HT1080 (cell line): ENCODE data around the gene ATXN7. TPM values are rescaled to one million over a fixed set of nuclear protein-coding genes. Genes with fewer than 3 reads are reported as not detected.
A peak's percentile ranks its signal among the peaks of the same experiment; 100 is the strongest.

Experiments
- DNase-seq: peaks from one replicate; pipeline ENCODE4 v3.0.0-alpha.2; 2015; ENCODE audit warnings: low read depth
- total RNA-seq: library from RNA; depleted of rRNA; stranded (reverse); fragments of >200 nt; shearing (Covaris generic); gene quantifications from 2 replicates; pipeline ENCODE4 v1.2.3, GENCODE V29; 2014

The ATXN7 gene
- total RNA-seq, 1 experiment from 2014 or later, result 7.6 TPM

DNA sequence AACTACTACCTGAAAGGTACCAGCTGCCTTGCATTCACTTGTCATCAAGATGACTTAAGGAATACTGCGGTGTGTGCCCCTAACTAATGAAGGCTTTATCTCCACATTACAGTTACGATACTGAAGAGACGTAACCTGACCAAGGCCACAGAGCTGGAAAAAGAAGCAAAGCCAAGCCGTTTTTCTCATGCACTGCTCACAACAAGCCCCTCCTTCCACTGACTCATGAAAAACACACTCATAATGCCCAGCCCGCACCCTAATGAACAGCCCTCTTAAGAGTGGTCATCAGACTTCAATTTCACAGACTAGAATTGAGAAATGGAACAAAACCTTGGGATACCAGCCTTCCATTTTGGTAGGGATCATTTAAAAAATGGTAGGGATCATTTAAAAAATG, 148.0 kb downstream of the ATXN7 start:
- peak; percentile 63 for DNase-seq

DNA sequence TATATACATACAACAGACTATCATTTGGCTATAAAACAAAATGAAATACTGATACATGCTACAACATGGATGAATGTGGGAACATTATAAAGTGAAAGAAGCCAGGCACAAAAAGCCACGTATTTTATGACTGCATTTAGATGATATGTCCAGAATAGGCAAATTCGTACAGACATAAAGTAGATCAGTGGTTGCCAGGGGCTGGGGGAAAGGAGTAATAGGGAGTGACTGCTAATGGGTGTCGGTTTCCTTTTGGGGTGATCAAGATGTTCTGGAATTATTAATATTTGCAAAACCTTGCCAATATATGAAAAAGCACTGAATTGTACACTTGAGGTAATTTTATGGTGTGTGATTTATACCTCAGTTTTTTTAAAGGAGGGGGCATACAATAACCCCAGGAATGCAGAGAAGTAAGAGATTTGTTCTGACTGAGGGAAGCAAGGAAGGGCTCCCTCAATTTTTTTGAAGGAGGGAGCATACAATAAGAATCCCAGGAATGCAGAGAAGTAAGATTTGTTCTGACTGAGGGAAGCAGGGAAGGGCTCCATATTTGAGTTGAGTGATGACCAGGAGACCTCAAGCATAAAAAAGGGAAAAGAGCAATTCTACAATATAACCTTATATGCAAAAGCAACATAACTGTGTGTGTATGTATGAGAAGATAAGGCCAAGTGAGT, 153.4 kb downstream of the ATXN7 start:
- no peak for DNase-seq

DNA sequence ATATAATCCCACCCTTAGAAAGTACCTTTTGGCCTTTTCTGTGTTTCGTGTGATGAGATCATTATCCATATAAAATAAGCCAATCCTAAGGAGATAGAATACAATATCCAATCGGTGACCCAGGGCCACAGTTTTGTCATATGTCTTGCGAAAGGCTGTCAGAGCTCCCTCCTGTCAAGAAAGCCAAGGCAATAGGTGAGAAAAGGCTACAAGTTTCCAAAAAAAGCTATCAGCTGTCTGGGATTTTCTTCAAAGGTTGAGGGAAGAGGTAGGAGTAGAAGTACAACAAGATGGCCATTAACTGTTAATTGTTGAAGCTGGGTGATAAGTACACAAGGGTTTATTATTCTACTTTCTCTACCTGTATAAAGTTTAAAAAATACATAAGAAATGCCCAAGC, 155.6 kb downstream of the ATXN7 start:
- no peak for DNase-seq

GRCh38 chr3:64019879-64020278, 156.2 kb downstream of the ATXN7 start:
- no peak for DNase-seq

- no peak for DNase-seq
Measured at GRCh38 chr3:64021922-64022321, 158.3 kb downstream of the ATXN7 start.

GRCh38 chr3:64022451-64023186, 159.0 kb downstream of the ATXN7 start:
- DNase-seq, result no peak

DNA sequence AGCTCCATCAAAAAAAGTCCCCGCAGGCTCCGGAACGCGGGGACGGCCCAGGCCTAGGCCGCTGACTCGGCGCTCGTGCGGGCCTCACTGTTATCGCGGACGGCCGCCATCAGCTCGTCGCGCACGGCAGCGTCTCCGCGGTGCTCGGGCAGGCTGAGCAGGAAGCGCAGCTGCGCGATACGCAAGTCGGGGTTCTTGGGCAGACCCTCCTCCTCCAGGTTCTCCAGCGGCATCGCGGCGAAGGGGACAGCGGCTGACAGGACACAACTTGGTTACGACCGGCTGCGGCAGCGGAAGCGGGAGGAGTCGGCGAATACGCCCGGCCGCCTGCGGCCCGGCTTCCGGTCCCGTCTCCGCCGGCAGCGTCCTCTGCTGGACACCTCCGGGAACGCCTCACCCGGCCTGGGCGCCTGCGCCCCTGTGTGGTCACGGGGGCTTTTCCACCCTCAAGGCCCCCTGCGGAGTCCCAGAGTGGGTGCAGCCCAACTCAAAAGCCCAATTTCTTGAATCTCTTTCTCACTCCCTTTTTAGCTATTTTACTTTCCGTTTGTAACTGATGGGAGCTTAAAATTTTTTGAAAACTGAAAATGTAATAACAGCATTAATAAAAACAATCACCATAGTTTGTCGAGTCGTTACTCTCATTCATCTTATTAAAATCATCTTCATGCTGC, 159.7 kb downstream of the ATXN7 start, which contains the start of gene PSMD6:
Gene PSMD6, minus strand, starts transcription at position 308 of the 674 bp plus-strand sequence. Its CDS starts 75 bp downstream, at position 233.
- DNase-seq, result peak; percentile 84

GRCh38 chr3:64023861-64024223, 160.2 kb downstream of the ATXN7 start:
- no peak for DNase-seq

GRCh38 chr3:64026346-64026745, 162.7 kb downstream of the ATXN7 start:
- no peak for DNase-seq

- DNase-seq, result no peak
Measured at GRCh38 chr3:64027658-64028057, 164.0 kb downstream of the ATXN7 start.

- DNase-seq, result no peak
Measured at GRCh38 chr3:64028754-64029153, 165.1 kb downstream of the ATXN7 start.

DNA sequence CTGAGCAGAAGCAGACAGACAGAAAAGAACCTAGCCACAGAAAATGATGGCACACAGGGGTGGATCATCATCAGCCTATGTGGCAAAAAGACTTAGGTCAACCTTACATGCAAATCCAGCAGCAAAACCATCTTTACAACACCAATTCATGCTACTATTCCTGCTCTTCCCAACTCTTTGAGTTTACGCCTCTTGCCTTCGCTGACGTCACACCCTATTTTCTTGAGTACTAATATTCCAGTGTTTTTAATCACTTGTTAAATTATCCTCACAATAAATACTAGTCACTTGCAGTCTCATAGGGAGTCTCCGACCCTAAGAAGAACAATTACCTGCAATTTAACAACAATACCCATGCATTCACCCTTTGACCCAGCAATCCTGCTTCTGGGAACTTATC, 165.6 kb downstream of the ATXN7 start:
- no peak for DNase-seq

- peak; percentile 72 for DNase-seq
Measured at GRCh38 chr3:64030741-64031140, 167.1 kb downstream of the ATXN7 start.

DNA sequence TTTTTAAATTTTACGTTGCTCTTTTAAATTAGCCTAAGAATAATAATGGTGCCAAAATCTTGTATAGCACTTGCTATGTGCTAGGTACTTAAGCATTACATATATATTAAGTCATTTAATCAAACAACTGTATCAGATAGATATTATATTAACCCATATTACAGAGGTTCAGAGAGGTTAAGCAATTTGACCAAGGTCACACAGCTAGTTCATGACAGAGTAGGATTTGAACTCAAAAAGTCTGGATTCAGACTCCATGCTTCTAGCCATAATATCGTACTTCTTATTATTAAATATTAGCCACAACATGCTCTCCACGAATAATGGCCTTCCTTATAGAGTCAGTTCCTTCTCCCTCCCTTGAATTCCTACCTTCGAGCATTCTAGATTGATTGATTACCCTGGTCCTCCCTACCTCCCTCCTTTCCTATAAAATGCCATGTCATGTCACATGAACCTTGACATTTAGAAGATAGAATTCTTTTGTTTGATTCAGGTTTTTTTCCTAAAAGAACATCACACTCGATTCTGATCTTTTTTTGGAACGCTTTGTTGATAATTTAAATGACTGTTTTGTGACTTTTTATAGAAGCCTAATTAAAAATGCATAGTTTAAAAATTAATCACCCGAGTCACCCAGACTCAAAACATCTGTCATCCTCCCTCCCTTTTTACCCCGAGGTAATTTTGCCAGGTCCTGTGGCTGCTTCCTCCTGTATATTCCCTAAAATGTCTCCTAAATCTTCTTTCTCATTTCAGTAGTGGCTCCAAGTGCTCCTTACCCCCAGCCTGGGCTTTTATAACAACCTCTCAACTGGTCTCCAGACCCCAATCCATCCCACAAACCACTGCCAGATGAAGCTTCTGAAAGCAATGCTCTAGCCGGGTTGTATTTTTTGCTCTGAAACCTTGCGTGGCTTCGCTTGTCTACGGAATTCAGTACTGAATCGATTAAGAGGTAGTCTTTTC, 168.2 kb downstream of the ATXN7 start:
- no peak for DNase-seq

DNA sequence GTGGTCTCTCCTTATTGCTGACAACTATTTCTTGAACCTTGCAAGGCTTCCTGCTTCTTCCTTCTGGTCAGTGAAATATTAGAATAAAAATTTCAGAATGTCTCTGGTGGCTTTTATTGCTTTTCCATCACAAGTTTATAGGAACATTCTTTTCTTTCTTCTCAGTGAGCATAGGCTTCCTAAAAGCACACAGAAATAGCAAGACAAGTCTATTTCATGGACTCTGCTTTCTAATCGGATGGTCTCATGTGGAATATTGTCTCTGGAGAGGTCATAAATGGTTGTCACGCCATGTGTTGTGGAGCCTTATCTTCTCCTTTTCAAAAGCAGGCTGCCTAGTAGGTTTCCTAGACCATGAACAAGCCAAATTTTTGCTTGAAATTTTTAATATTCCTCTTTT, 169.4 kb downstream of the ATXN7 start:
- DNase-seq, result no peak

DNA sequence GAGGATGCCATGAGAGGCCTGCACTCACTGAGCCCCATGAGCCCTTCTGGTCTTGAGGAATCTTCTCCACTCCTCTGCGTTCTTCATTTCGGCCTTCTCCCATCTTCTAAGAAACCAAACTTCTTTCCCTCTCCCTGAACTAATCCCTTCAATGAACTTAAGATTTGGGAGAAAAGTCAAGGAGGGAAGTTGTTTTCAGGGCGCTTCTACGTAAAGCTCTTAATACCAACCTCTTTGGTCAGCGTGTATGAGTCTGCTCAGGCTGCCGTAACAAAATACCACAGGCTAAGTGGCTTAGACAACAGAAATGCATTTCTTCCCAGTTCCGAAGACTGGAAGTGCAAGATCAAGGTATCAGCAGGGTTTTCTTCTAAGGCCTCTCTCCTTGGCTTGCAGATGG, 173.4 kb downstream of the ATXN7 start:
- DNase-seq, result no peak

- no peak for DNase-seq
Measured at GRCh38 chr3:64038253-64038767, 174.6 kb downstream of the ATXN7 start.

DNA sequence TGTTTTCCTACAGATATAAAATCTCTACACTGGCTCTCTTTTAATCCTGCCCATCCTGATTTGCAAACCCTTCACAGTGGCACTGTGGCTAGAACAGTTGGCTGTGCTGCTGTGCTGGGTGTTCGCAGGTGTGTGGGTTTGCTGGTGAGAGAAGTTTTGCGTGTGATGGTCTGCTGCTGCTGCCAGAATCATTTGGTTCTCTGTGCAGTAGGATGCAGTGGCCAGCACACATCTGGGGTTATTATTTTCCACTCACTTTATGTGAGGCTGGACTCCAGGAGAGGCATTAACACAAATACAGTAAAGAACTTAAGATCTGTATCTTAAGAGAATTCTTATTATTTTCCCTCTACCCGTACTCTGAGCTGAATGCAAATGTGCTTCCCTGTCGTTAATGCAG, 175.7 kb downstream of the ATXN7 start:
- no peak for DNase-seq

- DNase-seq, result no peak
Measured at GRCh38 chr3:64039981-64040733, 176.5 kb downstream of the ATXN7 start.

DNA sequence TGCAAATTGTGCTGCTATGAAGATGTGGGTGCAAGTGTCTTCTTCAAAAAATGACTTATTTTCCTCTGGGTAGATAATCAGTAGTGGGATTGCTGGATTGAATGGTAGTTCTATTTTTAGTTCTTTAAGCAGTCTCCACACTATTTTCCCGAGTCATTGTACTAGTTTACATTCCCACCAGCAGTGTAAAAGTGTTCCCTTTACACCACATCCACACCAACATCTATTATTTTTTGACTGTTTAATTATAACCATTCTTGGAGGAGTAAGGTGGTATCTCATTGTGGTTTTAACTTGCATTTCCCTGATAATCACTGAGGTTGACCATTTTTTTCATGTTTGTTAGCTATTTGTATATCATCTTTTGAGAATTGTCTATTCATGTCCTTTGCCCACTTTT, 179.3 kb downstream of the ATXN7 start:
- DNase-seq, result no peak
